Stimulated activated effector memory CD8-positive, alpha-beta T cell treated with anti-CD3 and anti-CD28 coated beads, Interleukin-12 subunit alpha, Interleukin-12 subunit beta, amount 100 ng/mL, for 72 hours (primary cell): ENCODE data around the gene HOXB8.

Source experiments
- ATAC-seq: fragments of 150-1000 bp; cut with Tn5 transposase; 2 replicates; pipeline ENCODE4 v1.10.0; 2021
- DNase-seq, 2 donors: peaks; one replicate each; pipeline ENCODE4 v3.0.0; 2021 to 2022; ENCODE audit warnings: low spot score in 2 of 2
- H3K27ac Mint-ChIP-seq: one replicate; pipeline ENCODE4 v1.8.0; 2022; ENCODE audit warnings: mild to moderate bottlenecking, mixed read lengths
- H3K36me3 Mint-ChIP-seq: one replicate; pipeline ENCODE4 v1.8.0; 2022; ENCODE audit warnings: mild to moderate bottlenecking, mixed read lengths
- H3K4me1 Mint-ChIP-seq: one replicate; pipeline ENCODE4 v1.8.0; 2022; ENCODE audit warnings: mixed read lengths
- H3K4me3 Mint-ChIP-seq: one replicate; pipeline ENCODE4 v1.8.0; 2022; ENCODE audit warnings: mild to moderate bottlenecking, mixed read lengths
- H3K9me3 Mint-ChIP-seq: one replicate; pipeline ENCODE4 v1.8.0; 2022; ENCODE audit warnings: mixed read lengths

HOXB8 gene

GRCh38 chr17:48599354-48599753 lies 15.7 kb downstream of the HOXB8 start:
- H3K4me3 Mint-ChIP-seq, result peak overlapping the region; percentile 67
- ATAC-seq (no peak), DNase-seq (no peak)
- H3K27ac Mint-ChIP-seq, result no peak overlapping the region
- H3K36me3 Mint-ChIP-seq, result no peaks in the 10 kb centered on the region
- peaks cover 57% of the 10 kb centered on the region for H3K4me1 Mint-ChIP-seq
- H3K9me3 Mint-ChIP-seq, result no peaks in the 10 kb centered on the region

GRCh38 chr17:48598736-48599135 lies 16.4 kb downstream of the HOXB8 start:
- Mint-ChIP-seq H3K9me3 (no peaks in the 10 kb centered on the region), H3K4me3 (peak overlapping the region; percentile 67), H3K36me3 (no peaks in the 10 kb centered on the region), H3K27ac (no peak overlapping the region), H3K4me1 (peaks cover 56% of the 10 kb centered on the region)
- DNase-seq (no peak), ATAC-seq (no peak)

- no peaks in the 10 kb centered on the region for H3K36me3 Mint-ChIP-seq
- ATAC-seq (peak; percentile 57), DNase-seq (peak in 1 of 2 donors; percentile 77)
- H3K4me3 Mint-ChIP-seq, result peak overlapping the region; percentile 67
- H3K9me3 Mint-ChIP-seq, result no peaks in the 10 kb centered on the region
- H3K4me1 Mint-ChIP-seq, result peaks cover 55% of the 10 kb centered on the region
- peak overlapping the region; percentile 75 for H3K27ac Mint-ChIP-seq
Measured at GRCh38 chr17:48597778-48598631, 17.1 kb downstream of the HOXB8 start.

GRCh38 chr17:48597528-48597777 lies 17.6 kb downstream of the HOXB8 start:
- DNase-seq, result no peak
- Mint-ChIP-seq H3K9me3 (no peaks in the 10 kb centered on the region), H3K27ac (peak overlapping the region; percentile 75), H3K36me3 (no peaks in the 10 kb centered on the region), H3K4me3 (peak overlapping the region; percentile 67), H3K4me1 (peaks cover 57% of the 10 kb centered on the region)
- ATAC-seq, result no peak

- ATAC-seq (no peak), DNase-seq (no peak)
- Mint-ChIP-seq H3K27ac (peak overlapping the region; percentile 75), H3K9me3 (no peaks in the 10 kb centered on the region), H3K4me1 (peaks cover 55% of the 10 kb centered on the region), H3K4me3 (peak overlapping the region; percentile 67), H3K36me3 (no peaks in the 10 kb centered on the region)
Measured at GRCh38 chr17:48596735-48597527, 18.2 kb downstream of the HOXB8 start.

- Mint-ChIP-seq H3K27ac (no peak overlapping the region), H3K36me3 (no peaks in the 10 kb centered on the region), H3K9me3 (no peaks in the 10 kb centered on the region), H3K4me3 (peak overlapping the region; percentile 67), H3K4me1 (peaks cover 51% of the 10 kb centered on the region)
- DNase-seq (no peak), ATAC-seq (peak; percentile 12)
Measured at GRCh38 chr17:48596000-48596734, 18.9 kb downstream of the HOXB8 start.

- no peaks in the 10 kb centered on the region for H3K9me3 Mint-ChIP-seq
- H3K27ac Mint-ChIP-seq, result no peak overlapping the region
- peaks cover 51% of the 10 kb centered on the region for H3K4me1 Mint-ChIP-seq
- ATAC-seq (no peak), DNase-seq (no peak)
- H3K4me3 Mint-ChIP-seq, result peak overlapping the region; percentile 67
- H3K36me3 Mint-ChIP-seq, result no peaks in the 10 kb centered on the region
Measured at GRCh38 chr17:48595278-48595999, 19.7 kb downstream of the HOXB8 start.

GRCh38 chr17:48594538-48595277 lies 20.4 kb downstream of the HOXB8 start:
- Mint-ChIP-seq H3K27ac (no peak overlapping the region), H3K9me3 (no peaks in the 10 kb centered on the region), H3K4me1 (peaks cover 51% of the 10 kb centered on the region), H3K4me3 (peak overlapping the region; percentile 67), H3K36me3 (no peaks in the 10 kb centered on the region)
- ATAC-seq (no peak), DNase-seq (no peak)

- ATAC-seq (peak; percentile 72), DNase-seq (peak; percentile 88 to 93)
- Mint-ChIP-seq H3K36me3 (no peaks in the 10 kb centered on the region), H3K9me3 (no peaks in the 10 kb centered on the region), H3K4me1 (peaks cover 51% of the 10 kb centered on the region), H3K27ac (no peak overlapping the region), H3K4me3 (peak overlapping the region; percentile 82)
Measured at GRCh38 chr17:48593840-48594537, 21.1 kb downstream of the HOXB8 start.

GRCh38 chr17:48593126-48593829 lies 21.8 kb downstream of the HOXB8 start, which contains the start of gene HOXB5:
TSS of gene HOXB5 (minus strand) at chr17:48593779. CDS start at chr17:48593682, 97 bp downstream.
- Mint-ChIP-seq H3K36me3 (no peaks in the 10 kb centered on the region), H3K27ac (no peak within 1 kb of the TSS), H3K4me1 (peaks cover 49% of the 10 kb centered on the region), H3K9me3 (no peaks in the 10 kb centered on the region), H3K4me3 (peak within 1 kb of the TSS; percentile 82)
- peak; percentile 55 for ATAC-seq
- DNase-seq, result no peak

GRCh38 chr17:48592577-48592976 lies 22.5 kb downstream of the HOXB8 start:
- H3K27ac Mint-ChIP-seq, result no peak overlapping the region
- H3K36me3 Mint-ChIP-seq, result no peaks in the 10 kb centered on the region
- H3K4me3 Mint-ChIP-seq, result peak overlapping the region; percentile 82
- DNase-seq (no peak), ATAC-seq (peak; percentile 38)
- H3K4me1 Mint-ChIP-seq, result peaks cover 45% of the 10 kb centered on the region
- H3K9me3 Mint-ChIP-seq, result no peaks in the 10 kb centered on the region

GRCh38 chr17:48592057-48592514 lies 23.0 kb downstream of the HOXB8 start:
- Mint-ChIP-seq H3K4me3 (peak overlapping the region; percentile 82), H3K4me1 (peaks cover 45% of the 10 kb centered on the region)
- ATAC-seq, result no peak

More at GRCh38 chr17:48592057-48592514, 23.0 kb downstream of the HOXB8 start:
- DNase-seq, result no peak
- Mint-ChIP-seq H3K9me3 (no peaks in the 10 kb centered on the region), H3K27ac (no peak overlapping the region), H3K36me3 (no peaks in the 10 kb centered on the region)
